ENCODE data around the gene ERP27.

The ERP27 gene

GRCh38 chr12:14878488-14878887 is 59.8 kb downstream of the ERP27 start:
- no peaks in the 10 kb centered on the region for H3K4me1 ChIP-seq (ENCODE audit: control insufficient read depth, insufficient read depth, low read length)
- no peaks in the 10 kb centered on the region for H3K9me3 ChIP-seq (ENCODE audit: control insufficient read depth, low read length)
- H3K27ac ChIP-seq (ENCODE audit: insufficient read depth, low read depth, low read length, poor library complexity, severe bottlenecking), result no peak overlapping the region
- 100% methylated on average over 1 of the region's 1 CpG; no CpG with 5 or more reads in 1 of the 2 experiments for WGBS, 2 experiments
- H3K36me3 ChIP-seq (ENCODE audit: control insufficient read depth, insufficient read depth, low read length), result no peaks in the 10 kb centered on the region
- H3K27me3 ChIP-seq (ENCODE audit: control insufficient read depth, insufficient read depth, low read length, poor library complexity, severe bottlenecking), result no peaks in the 10 kb centered on the region
- no peak overlapping the region for H3K4me3 ChIP-seq (ENCODE audit: insufficient read depth, low read depth, low read length)

- Histone ChIP-seq H3K9me3 (ENCODE audit: control insufficient read depth, low read length) (no peaks in the 10 kb centered on the region), H3K36me3 (ENCODE audit: control insufficient read depth, insufficient read depth, low read length) (no peaks in the 10 kb centered on the region), H3K4me1 (ENCODE audit: control insufficient read depth, insufficient read depth, low read length) (no peaks in the 10 kb centered on the region), H3K27me3 (ENCODE audit: control insufficient read depth, insufficient read depth, low read length, poor library complexity, severe bottlenecking) (no peaks in the 10 kb centered on the region), H3K27ac (ENCODE audit: insufficient read depth, low read depth, low read length, poor library complexity, severe bottlenecking) (no peak overlapping the region), H3K4me3 (ENCODE audit: insufficient read depth, low read depth, low read length) (no peak overlapping the region)
- 91 to 100% methylated on average over 1 to 2 of the region's 2 CpGs for WGBS, 2 experiments
Observed at GRCh38 chr12:14876833-14877232, 61.5 kb downstream of the ERP27 start.

- H3K36me3 ChIP-seq (ENCODE audit: control insufficient read depth, insufficient read depth, low read length), result no peaks in the 10 kb centered on the region
- no peaks in the 10 kb centered on the region for H3K9me3 ChIP-seq (ENCODE audit: control insufficient read depth, low read length)
- no peak overlapping the region for H3K4me3 ChIP-seq (ENCODE audit: insufficient read depth, low read depth, low read length)
- WGBS, 2 experiments, result 91 to 94% methylated on average over 3 of the region's 3 CpGs
- H3K27me3 ChIP-seq (ENCODE audit: control insufficient read depth, insufficient read depth, low read length, poor library complexity, severe bottlenecking), result no peaks in the 10 kb centered on the region
- no peaks in the 10 kb centered on the region for H3K4me1 ChIP-seq (ENCODE audit: control insufficient read depth, insufficient read depth, low read length)
- H3K27ac ChIP-seq (ENCODE audit: insufficient read depth, low read depth, low read length, poor library complexity, severe bottlenecking), result no peak overlapping the region
Observed at GRCh38 chr12:14874882-14875281, 63.5 kb downstream of the ERP27 start.

DNA sequence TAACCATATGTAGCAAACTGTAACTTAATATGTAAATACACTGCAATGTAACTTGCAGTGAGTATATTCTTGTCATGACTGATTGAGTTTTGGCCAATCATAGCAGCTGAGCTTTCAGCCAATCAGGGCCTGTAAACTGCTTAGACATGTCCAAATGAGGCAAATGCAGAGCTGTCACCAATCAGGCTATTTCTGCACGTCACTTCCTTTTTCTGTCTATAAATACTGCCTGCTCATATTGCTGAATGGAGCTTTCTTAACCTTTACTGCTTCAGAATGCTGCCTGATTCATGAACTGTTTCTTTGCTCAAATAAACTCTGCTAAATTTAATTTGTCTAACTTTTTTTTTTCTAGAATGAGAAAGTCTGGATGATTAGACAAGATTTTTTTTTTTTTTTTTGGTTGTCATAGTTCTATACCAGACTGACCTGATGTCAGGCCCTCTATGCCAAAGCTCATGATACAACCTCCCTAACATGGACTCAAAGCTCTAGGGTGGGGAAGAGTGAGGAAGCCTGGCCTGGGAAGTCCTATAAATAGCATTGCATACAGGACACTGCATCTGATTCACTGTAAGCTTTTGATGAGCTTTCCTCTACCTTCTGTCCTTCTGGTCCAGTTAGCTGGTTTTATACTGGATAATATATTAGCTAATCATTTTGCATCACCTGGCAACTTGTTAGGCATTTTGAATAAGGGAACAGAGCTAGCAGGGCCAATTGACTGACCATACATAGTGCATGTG is 64.7 kb downstream of the ERP27 start:
- WGBS, 2 experiments, result 90 to 93% methylated on average over 1 of the region's 1 CpG
- Histone ChIP-seq H3K36me3 (ENCODE audit: control insufficient read depth, insufficient read depth, low read length) (no peaks in the 10 kb centered on the region), H3K27ac (ENCODE audit: insufficient read depth, low read depth, low read length, poor library complexity, severe bottlenecking) (no peak overlapping the region), H3K4me1 (ENCODE audit: control insufficient read depth, insufficient read depth, low read length) (no peaks in the 10 kb centered on the region), H3K27me3 (ENCODE audit: control insufficient read depth, insufficient read depth, low read length, poor library complexity, severe bottlenecking) (no peaks in the 10 kb centered on the region), H3K4me3 (ENCODE audit: insufficient read depth, low read depth, low read length) (no peak overlapping the region), H3K9me3 (ENCODE audit: control insufficient read depth, low read length) (no peaks in the 10 kb centered on the region)

DNA sequence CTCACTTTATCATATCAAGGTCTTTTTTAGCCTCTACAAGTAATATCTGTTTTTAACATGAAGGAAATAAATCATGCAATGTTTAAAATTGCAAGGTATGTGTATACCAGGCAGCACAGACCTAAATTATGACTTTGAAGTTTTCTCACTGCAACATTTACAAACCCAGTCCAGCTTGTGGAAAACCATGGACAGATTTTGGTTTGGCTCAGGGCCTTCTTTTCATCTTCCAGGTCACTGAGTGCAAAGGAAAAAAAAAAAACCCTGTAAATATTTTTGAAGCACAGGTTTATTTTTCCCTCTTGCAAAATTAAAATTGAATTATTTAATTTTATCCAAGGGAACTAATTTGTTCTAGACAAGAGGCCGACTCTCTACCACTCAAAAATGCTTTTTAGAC is 66.5 kb downstream of the ERP27 start:
- Histone ChIP-seq H3K27ac (ENCODE audit: insufficient read depth, low read depth, low read length, poor library complexity, severe bottlenecking) (no peak overlapping the region), H3K27me3 (ENCODE audit: control insufficient read depth, insufficient read depth, low read length, poor library complexity, severe bottlenecking) (no peaks in the 10 kb centered on the region), H3K9me3 (ENCODE audit: control insufficient read depth, low read length) (peaks cover 2% of the 10 kb centered on the region), H3K4me3 (ENCODE audit: insufficient read depth, low read depth, low read length) (no peak overlapping the region), H3K36me3 (ENCODE audit: control insufficient read depth, insufficient read depth, low read length) (no peaks in the 10 kb centered on the region), H3K4me1 (ENCODE audit: control insufficient read depth, insufficient read depth, low read length) (no peaks in the 10 kb centered on the region)
- 83 to 87% methylated on average over 1 of the region's 1 CpG for WGBS, 2 experiments

DNA sequence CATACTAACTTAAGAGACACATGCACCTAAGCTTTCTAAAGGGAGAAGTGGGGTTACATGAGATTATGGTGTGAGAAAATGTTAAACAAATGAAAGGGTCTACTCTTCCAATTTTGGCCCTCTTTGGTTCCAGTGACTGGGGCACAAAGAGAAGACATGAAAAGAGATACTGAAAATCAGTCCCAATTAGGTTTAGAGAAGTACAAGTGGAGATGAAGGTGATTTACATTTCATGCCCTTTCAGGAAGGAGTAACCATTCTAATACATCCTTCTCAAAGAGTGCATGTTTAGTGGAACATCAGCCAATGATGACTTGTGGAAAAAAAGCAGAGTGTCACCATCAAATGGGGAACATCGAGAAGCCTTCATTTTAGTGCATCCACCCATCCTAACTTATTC is 67.1 kb downstream of the ERP27 start:
- Histone ChIP-seq H3K4me1 (ENCODE audit: control insufficient read depth, insufficient read depth, low read length) (no peaks in the 10 kb centered on the region), H3K27ac (ENCODE audit: insufficient read depth, low read depth, low read length, poor library complexity, severe bottlenecking) (no peak overlapping the region), H3K4me3 (ENCODE audit: insufficient read depth, low read depth, low read length) (no peak overlapping the region), H3K36me3 (ENCODE audit: control insufficient read depth, insufficient read depth, low read length) (no peaks in the 10 kb centered on the region), H3K27me3 (ENCODE audit: control insufficient read depth, insufficient read depth, low read length, poor library complexity, severe bottlenecking) (no peaks in the 10 kb centered on the region), H3K9me3 (ENCODE audit: control insufficient read depth, low read length) (peaks cover 2% of the 10 kb centered on the region)
- WGBS, 2 experiments, result 86 to 92% methylated on average over 1 of the region's 1 CpG

GRCh38 chr12:14868916-14869506 is 69.3 kb downstream of the ERP27 start:
- Histone ChIP-seq H3K4me1 (ENCODE audit: control insufficient read depth, insufficient read depth, low read length) (no peaks in the 10 kb centered on the region), H3K9me3 (ENCODE audit: control insufficient read depth, low read length) (peaks cover 2% of the 10 kb centered on the region), H3K27me3 (ENCODE audit: control insufficient read depth, insufficient read depth, low read length, poor library complexity, severe bottlenecking) (no peaks in the 10 kb centered on the region), H3K27ac (ENCODE audit: insufficient read depth, low read depth, low read length, poor library complexity, severe bottlenecking) (no peak overlapping the region), H3K4me3 (ENCODE audit: insufficient read depth, low read depth, low read length) (no peak overlapping the region), H3K36me3 (ENCODE audit: control insufficient read depth, insufficient read depth, low read length) (no peaks in the 10 kb centered on the region)
- 91 to 98% methylated on average over 3 of the region's 3 CpGs for WGBS, 2 experiments
